ENCODE measurements around the gene LDLRAD2.

LDLRAD2 gene

DNA sequence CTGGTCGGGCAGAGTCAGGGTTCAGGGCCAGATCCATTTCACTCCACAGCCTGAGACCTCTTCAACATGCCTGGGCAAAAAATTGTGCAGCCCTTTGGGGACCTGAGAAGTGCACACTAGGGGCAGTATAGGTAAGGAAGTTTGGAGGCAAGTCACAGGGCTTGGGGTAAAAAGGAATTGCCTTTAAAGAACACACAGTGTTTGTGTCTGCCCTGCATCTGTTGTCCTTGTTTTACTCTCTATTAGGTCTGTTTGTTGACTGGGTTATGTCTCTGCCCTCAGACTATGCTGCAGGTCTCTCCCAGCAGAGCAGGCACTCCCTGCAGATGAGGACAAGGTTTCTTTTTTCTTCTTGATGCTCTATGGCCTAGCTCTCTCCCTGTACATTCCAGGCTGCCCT, 22.0 kb downstream of the LDLRAD2 start:
- no peak for TF ChIP-seq GABPA (IDR thresholded peaks at IDR 0.05; ENCODE audit: low read depth)
- TF ChIP-seq, protein P1, sequence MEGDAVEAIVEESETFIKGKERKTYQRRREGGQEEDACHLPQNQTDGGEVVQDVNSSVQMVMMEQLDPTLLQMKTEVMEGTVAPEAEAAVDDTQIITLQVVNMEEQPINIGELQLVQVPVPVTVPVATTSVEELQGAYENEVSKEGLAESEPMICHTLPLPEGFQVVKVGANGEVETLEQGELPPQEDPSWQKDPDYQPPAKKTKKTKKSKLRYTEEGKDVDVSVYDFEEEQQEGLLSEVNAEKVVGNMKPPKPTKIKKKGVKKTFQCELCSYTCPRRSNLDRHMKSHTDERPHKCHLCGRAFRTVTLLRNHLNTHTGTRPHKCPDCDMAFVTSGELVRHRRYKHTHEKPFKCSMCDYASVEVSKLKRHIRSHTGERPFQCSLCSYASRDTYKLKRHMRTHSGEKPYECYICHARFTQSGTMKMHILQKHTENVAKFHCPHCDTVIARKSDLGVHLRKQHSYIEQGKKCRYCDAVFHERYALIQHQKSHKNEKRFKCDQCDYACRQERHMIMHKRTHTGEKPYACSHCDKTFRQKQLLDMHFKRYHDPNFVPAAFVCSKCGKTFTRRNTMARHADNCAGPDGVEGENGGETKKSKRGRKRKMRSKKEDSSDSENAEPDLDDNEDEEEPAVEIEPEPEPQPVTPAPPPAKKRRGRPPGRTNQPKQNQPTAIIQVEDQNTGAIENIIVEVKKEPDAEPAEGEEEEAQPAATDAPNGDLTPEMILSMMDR (IDR thresholded peaks at IDR 0.05; ENCODE audit: insufficient read depth, low read length), result peak; percentile 3
- no peaks in the 10 kb centered on the region for H3K27me3 ChIP-seq (ENCODE audit: insufficient read depth, poor library complexity, severe bottlenecking)
- H3K4me3 ChIP-seq (replicated peaks; ENCODE audit: insufficient read depth, low read length), result no peak overlapping the region
- DNase-seq (ENCODE audit: low read depth in 1 of 2, low spot score in 1 of 2), result no peak
- no peak overlapping the region for H3K27ac ChIP-seq (replicated peaks)

DNA sequence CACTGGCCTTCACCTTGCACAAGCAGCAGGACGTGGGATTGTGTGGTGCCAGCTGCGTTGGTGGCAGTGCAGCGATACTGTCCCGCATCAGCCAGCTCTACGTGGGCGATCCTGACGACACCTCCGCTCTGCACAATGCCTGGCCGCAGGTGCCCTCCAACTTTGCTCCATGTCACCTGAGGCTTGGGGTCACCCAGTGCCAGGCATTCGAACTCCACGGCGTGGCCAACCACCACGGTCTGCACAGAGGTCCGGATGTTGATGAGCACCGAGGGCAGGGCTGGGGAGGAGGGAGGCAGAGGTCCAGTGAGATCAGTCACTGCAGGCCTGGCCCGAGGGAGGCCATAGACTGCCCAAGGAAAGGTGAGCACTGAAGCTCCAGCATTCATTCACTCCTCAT, 22.6 kb downstream of the LDLRAD2 start:
- no peak overlapping the region for H3K27ac ChIP-seq (replicated peaks)

GRCh38 chr1:21836010-21836409, 23.9 kb downstream of the LDLRAD2 start:
- no peak for DNase-seq (ENCODE audit: low read depth in 1 of 2, low spot score in 1 of 2)
- no peaks in the 10 kb centered on the region for H3K27me3 ChIP-seq (ENCODE audit: insufficient read depth, poor library complexity, severe bottlenecking)

More for the DNA sequence above, 22.6 kb downstream of the LDLRAD2 start:
- no peak for DNase-seq (ENCODE audit: low read depth in 1 of 2, low spot score in 1 of 2)
- TF ChIP-seq, protein P1 (IDR thresholded peaks at IDR 0.05; ENCODE audit: insufficient read depth, low read length), result no peak
- no peak for TF ChIP-seq GABPA (IDR thresholded peaks at IDR 0.05; ENCODE audit: low read depth)
- no peak for TF ChIP-seq SPI1 (IDR thresholded peaks at IDR 0.05; ENCODE audit: borderline replicate concordance, low read depth)
- no peak for TF ChIP-seq REST (IDR thresholded peaks at IDR 0.05; ENCODE audit: insufficient replicate concordance, low read depth)
- TF ChIP-seq POLR2AphosphoS5 (IDR thresholded peaks at IDR 0.05; ENCODE audit: low read depth), result no peak
- Histone ChIP-seq H3K27me3 (ENCODE audit: insufficient read depth, poor library complexity, severe bottlenecking) (no peaks in the 10 kb centered on the region), H3K4me3 (replicated peaks; ENCODE audit: insufficient read depth, low read length) (no peak overlapping the region)

More at GRCh38 chr1:21836010-21836409, 23.9 kb downstream of the LDLRAD2 start:
- Histone ChIP-seq H3K4me3 (replicated peaks; ENCODE audit: insufficient read depth, low read length) (no peak overlapping the region), H3K27ac (replicated peaks) (no peak overlapping the region)
- TF ChIP-seq REST (IDR thresholded peaks at IDR 0.05; ENCODE audit: insufficient replicate concordance, low read depth), result no peak
- TF ChIP-seq POLR2AphosphoS5 (IDR thresholded peaks at IDR 0.05; ENCODE audit: low read depth), result no peak
- TF ChIP-seq GABPA (IDR thresholded peaks at IDR 0.05; ENCODE audit: low read depth), result no peak
- TF ChIP-seq, protein P1 (IDR thresholded peaks at IDR 0.05; ENCODE audit: insufficient read depth, low read length), result no peak
- TF ChIP-seq SPI1 (IDR thresholded peaks at IDR 0.05; ENCODE audit: borderline replicate concordance, low read depth), result no peak
